ENCODE results near the gene ATRIP.

Gene ATRIP

DNA sequence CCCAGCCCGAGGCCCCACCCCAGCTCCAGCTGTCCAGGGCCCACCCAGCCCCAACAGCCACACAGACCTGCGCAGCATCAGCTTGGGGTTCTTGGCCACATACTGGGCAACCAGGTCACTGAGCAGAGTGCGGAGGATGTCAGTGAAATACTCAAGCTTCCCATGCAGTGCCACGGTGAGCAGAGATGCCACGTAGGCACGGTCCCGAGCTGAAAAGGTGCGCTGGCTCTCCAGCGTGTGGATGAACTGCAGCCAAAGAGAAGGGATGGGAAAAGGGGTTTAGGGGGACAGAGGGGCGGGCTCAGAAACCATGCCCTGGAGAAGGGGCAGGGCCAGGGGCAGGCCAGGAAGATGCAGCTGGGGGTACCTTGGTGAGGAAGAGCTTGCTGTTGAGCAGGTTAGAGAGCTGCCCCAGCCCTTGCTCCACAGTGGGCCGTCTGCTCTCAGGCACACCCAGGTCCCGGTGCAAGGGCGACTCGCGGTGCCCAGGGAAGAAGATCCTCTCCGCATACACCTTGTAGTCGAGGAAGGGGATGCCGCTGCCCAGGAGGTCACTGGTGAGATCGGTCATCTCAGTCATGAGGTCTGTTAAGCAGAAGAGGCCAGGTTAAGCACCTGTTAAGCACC lies 34.0 kb upstream of the ATRIP start:
- TF ChIP-seq, protein P1, sequence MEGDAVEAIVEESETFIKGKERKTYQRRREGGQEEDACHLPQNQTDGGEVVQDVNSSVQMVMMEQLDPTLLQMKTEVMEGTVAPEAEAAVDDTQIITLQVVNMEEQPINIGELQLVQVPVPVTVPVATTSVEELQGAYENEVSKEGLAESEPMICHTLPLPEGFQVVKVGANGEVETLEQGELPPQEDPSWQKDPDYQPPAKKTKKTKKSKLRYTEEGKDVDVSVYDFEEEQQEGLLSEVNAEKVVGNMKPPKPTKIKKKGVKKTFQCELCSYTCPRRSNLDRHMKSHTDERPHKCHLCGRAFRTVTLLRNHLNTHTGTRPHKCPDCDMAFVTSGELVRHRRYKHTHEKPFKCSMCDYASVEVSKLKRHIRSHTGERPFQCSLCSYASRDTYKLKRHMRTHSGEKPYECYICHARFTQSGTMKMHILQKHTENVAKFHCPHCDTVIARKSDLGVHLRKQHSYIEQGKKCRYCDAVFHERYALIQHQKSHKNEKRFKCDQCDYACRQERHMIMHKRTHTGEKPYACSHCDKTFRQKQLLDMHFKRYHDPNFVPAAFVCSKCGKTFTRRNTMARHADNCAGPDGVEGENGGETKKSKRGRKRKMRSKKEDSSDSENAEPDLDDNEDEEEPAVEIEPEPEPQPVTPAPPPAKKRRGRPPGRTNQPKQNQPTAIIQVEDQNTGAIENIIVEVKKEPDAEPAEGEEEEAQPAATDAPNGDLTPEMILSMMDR (conservative IDR thresholded peaks at IDR 0.05), result no peak
- no peak overlapping the region for H3K27ac ChIP-seq

DNA sequence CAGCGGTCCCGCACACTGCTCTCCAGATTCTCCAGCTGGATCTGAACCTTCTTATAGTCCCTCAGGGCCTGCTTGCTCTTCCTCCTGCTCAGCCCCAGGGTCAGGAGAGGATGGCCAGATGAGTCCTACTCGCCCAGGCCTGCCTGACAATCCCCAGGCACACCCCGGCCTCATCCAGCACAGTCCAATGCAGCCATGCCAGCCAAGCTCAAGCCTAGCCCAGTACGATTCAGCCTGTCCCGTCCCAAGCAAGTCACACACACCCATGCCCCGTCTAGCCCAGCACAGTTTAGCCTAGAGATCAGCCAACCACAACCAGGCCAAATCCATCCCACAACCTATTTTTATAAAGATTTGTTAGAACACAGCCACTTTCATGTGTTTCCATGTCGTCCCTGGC lies 33.5 kb upstream of the ATRIP start:
- TF ChIP-seq, protein P1 (conservative IDR thresholded peaks at IDR 0.05), result no peak
- no peak overlapping the region for H3K27ac ChIP-seq

GRCh38 chr3:48413611-48414010 lies 32.9 kb upstream of the ATRIP start:
- TF ChIP-seq, protein P1 (conservative IDR thresholded peaks at IDR 0.05), result no peak
- no peak overlapping the region for H3K27ac ChIP-seq

- H3K27ac ChIP-seq, result no peak overlapping the region
- TF ChIP-seq, protein P1 (conservative IDR thresholded peaks at IDR 0.05), result no peak
Measured at GRCh38 chr3:48414376-48415250, 31.9 kb upstream of the ATRIP start.

GRCh38 chr3:48415251-48415953 lies 31.1 kb upstream of the ATRIP start:
- no peak overlapping the region for H3K27ac ChIP-seq
- TF ChIP-seq, protein P1 (conservative IDR thresholded peaks at IDR 0.05), result no peak

- TF ChIP-seq, protein P1 (conservative IDR thresholded peaks at IDR 0.05), result no peak
- no peak overlapping the region for H3K27ac ChIP-seq
Measured at GRCh38 chr3:48416091-48416505, 30.4 kb upstream of the ATRIP start.

- TF ChIP-seq, protein P1 (conservative IDR thresholded peaks at IDR 0.05), result no peak
- H3K27ac ChIP-seq, result no peak overlapping the region
Measured at GRCh38 chr3:48416546-48416945, 30.0 kb upstream of the ATRIP start.
